ENCODE measurements around the gene UGT1A5.

DNA sequence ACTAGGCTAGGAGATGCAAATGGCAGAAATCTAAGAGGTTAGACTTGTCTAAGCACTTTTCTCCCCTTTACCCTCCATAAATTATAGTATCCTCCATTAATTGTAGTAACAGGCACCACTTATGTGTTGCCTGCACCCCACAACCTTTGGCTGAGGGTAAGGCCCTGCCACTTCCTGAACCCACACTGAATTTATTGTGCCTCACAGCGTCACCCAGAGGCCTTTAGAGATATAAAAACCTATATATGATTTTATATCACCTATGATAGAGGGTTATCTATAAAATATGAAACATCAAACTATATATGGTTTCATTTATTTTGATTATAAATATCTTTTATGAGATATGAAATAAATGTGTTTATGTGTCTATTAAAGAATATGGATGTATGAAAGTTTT, 38.4 kb upstream of the UGT1A5 start:
- TF ChIP-seq, protein P1, sequence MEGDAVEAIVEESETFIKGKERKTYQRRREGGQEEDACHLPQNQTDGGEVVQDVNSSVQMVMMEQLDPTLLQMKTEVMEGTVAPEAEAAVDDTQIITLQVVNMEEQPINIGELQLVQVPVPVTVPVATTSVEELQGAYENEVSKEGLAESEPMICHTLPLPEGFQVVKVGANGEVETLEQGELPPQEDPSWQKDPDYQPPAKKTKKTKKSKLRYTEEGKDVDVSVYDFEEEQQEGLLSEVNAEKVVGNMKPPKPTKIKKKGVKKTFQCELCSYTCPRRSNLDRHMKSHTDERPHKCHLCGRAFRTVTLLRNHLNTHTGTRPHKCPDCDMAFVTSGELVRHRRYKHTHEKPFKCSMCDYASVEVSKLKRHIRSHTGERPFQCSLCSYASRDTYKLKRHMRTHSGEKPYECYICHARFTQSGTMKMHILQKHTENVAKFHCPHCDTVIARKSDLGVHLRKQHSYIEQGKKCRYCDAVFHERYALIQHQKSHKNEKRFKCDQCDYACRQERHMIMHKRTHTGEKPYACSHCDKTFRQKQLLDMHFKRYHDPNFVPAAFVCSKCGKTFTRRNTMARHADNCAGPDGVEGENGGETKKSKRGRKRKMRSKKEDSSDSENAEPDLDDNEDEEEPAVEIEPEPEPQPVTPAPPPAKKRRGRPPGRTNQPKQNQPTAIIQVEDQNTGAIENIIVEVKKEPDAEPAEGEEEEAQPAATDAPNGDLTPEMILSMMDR (IDR thresholded peaks at IDR 0.05) = no peak
- no peak for TF ChIP-seq POLR2A (IDR thresholded peaks at IDR 0.05)
